HCT116 (cell line): ENCODE measurements around the gene WDHD1. TPM values are rescaled to one million over a fixed set of nuclear protein-coding genes. Genes with fewer than 3 reads are reported as not detected.
A peak's percentile ranks its signal among the peaks of the same experiment; 100 is the strongest.

Source experiments
- ATAC-seq: fragments of 200-7000 bp; cut with Tn5 transposase; 2 replicates; pipeline ENCODE4 v1.9.1; 2020; ENCODE audit warnings: mild to moderate bottlenecking, moderate library complexity
- BruUV-seq: library from RNA; stranded (reverse); fragments of 400-500 nt; replicated peaks from 2 replicates; lab custom pipeline; 2021; lab: Mats Ljungman, UMichigan
- CTCF ChIA-PET: fragments of 300-600 bp; sonication (Branson Sonifier 250); formaldehyde crosslinking; loops from one replicate; lab custom pipeline; 2021; ENCODE audit warnings: antibody characterized with exemption; lab: Charles Lee
- POLR2A ChIA-PET: fragments of 300-600, 350-600 bp; sonication (Branson Sonifier 250); formaldehyde crosslinking; loops from one replicate; lab custom pipeline; 2021; ENCODE audit warnings: antibody characterized with exemption; lab: Charles Lee
- RAD21 ChIA-PET, 2 experiments: fragments of 300-600 bp; sonication (Branson Sonifier 250); formaldehyde crosslinking; loops; one replicate each; lab custom pipeline; 2023; ENCODE audit warnings: low total read pairs in 2 of 2; ENCODE audit not compliant: uncharacterized antibody in 2 of 2, unreplicated experiment in 2 of 2, low non-redundant PET in 1 of 2; lab: Charles Lee
- DNase-seq: peaks from one replicate; pipeline ENCODE4 v3.0.0-alpha.2; 2010; ENCODE audit warnings: low read depth, low spot score
- H2AFZ ChIP-seq: fragments of 200-600 bp; shearing (Covaris generic), sonication (generic); 2 replicates; pipeline ENCODE4 v1.6.1; 2017; ENCODE audit warnings: low read depth, mixed run types, mixed read lengths, antibody characterized with exemption, low read length; ENCODE audit not compliant: poor library complexity, severe bottlenecking
- H3K27ac ChIP-seq: 2 replicates; pipeline ENCODE4 v1.5.1; 2012; ENCODE audit warnings: low read depth, low read length
- H3K27me3 ChIP-seq: fragments of 200-600 bp; sonication (generic); 2 replicates; pipeline ENCODE4 v1.6.1; 2016; ENCODE audit warnings: mixed run types, low read length, mixed read lengths; ENCODE audit not compliant: insufficient read depth
- H3K36me3 ChIP-seq, 2 experiments: fragments of 200-500 bp in 1 of 2; fragments of 200-600 bp in 1 of 2; sonication (Bioruptor generic) in 1 of 2; sonication (generic) in 1 of 2; 2 replicates each; pipeline versions ENCODE4 v1.5.1 to v1.6.1; 2014 to 2016; ENCODE audit warnings: low read length in 2 of 2, inconsistent platforms in 1 of 2, mixed read lengths in 1 of 2, mixed run types in 1 of 2; ENCODE audit not compliant: insufficient read depth in 2 of 2, control insufficient read depth in 1 of 2
- H3K4me1 ChIP-seq, 2 experiments: fragments of 200-600 bp in 1 of 2; sonication (generic) in 1 of 2; 2 replicates each; pipeline versions ENCODE4 v1.5.1 to v1.6.1; 2012 to 2017; ENCODE audit warnings: low read length in 2 of 2, inconsistent platforms in 1 of 2, mild to moderate bottlenecking in 1 of 2, mixed read lengths in 1 of 2, mixed run types in 1 of 2, moderate library complexity in 1 of 2; ENCODE audit not compliant: insufficient read depth in 2 of 2, control insufficient read depth in 1 of 2
- H3K4me2 ChIP-seq: fragments of 200-600 bp; sonication (generic); 2 replicates; pipeline ENCODE4 v1.6.1; 2017; ENCODE audit warnings: mixed run types, low read length, mixed read lengths
- H3K4me3 ChIP-seq, 2 experiments: fragments of 200-600 bp in 1 of 2; sonication (generic) in 1 of 2; replicated peaks in 1 of 2; 2 replicates each; pipeline ENCODE4 v1.5.1; 2011 to 2016; ENCODE audit warnings: low read length in 2 of 2, control low read depth in 1 of 2, low read depth in 1 of 2, mild to moderate bottlenecking in 1 of 2, mixed read lengths in 1 of 2, mixed run types in 1 of 2
- H3K79me2 ChIP-seq: fragments of 200-600 bp; sonication (generic); 2 replicates; pipeline ENCODE4 v1.6.1; 2017; ENCODE audit warnings: mild to moderate bottlenecking, mixed run types, low read length, moderate library complexity, mixed read lengths; ENCODE audit not compliant: insufficient read depth
- H3K9ac ChIP-seq: fragments of 200-600 bp; sonication (generic); 2 replicates; pipeline ENCODE4 v1.6.1; 2016; ENCODE audit warnings: low read length, mixed read lengths
- H3K9me2 ChIP-seq: fragments of 200-600 bp; sonication (generic), shearing (Covaris generic); 2 replicates; pipeline ENCODE4 v1.6.1; 2017; ENCODE audit warnings: mixed run types, mild to moderate bottlenecking, moderate library complexity; ENCODE audit not compliant: insufficient read depth
- H3K9me3 ChIP-seq, 2 experiments: fragments of 200-500 bp in 1 of 2; fragments of 200-600 bp in 1 of 2; sonication (Bioruptor generic) in 1 of 2; sonication (generic) in 1 of 2; 2 replicates each; pipeline ENCODE4 v1.6.1; 2014 to 2017; ENCODE audit warnings: low read length in 2 of 2, mixed read lengths in 2 of 2, inconsistent platforms in 1 of 2, low read depth in 1 of 2, mild to moderate bottlenecking in 1 of 2, mixed run types in 1 of 2, moderate library complexity in 1 of 2; ENCODE audit not compliant: control insufficient read depth in 1 of 2, insufficient read depth in 1 of 2
- H4K20me1 ChIP-seq: fragments of 200-600 bp; sonication (generic), shearing (Covaris generic); 2 replicates; pipeline ENCODE4 v1.6.1; 2017; ENCODE audit warnings: mixed run types, mild to moderate bottlenecking, moderate library complexity; ENCODE audit not compliant: insufficient read depth
- EGR1 ChIP-seq: IDR thresholded peaks from 2 replicates; pipeline ENCODE4 v1.6.1; 2012; ENCODE audit warnings: low read depth
- JUND ChIP-seq: IDR thresholded peaks from 2 replicates; pipeline ENCODE4 v1.6.1; 2012
- REST ChIP-seq: IDR thresholded peaks from 2 replicates; pipeline ENCODE4 v1.6.1; 2012; ENCODE audit warnings: low read depth
- SIN3A ChIP-seq: IDR thresholded peaks from 2 replicates; pipeline ENCODE4 v1.6.1; 2012; ENCODE audit warnings: low read depth
- TCF7L2 ChIP-seq: IDR thresholded peaks from 2 replicates; pipeline ENCODE4 v1.7.0; 2011; ENCODE audit warnings: borderline replicate concordance, inconsistent platforms; ENCODE audit not compliant: insufficient read depth, insufficient read length; ENCODE audit errors: extremely low read depth
- ZNF274 ChIP-seq: fragments of 200-500 bp; sonication (Bioruptor generic); IDR thresholded peaks from 2 replicates; pipeline ENCODE4 v1.6.1; 2014; ENCODE audit warnings: mild to moderate bottlenecking, low read depth, low read length, inconsistent platforms
- intact Hi-C: fragments of 100-400 bp; cut with micrococcal nuclease; formaldehyde crosslinking; loops from 2 replicates; pipeline ENCODE4 v1.10.0; 2022
- total RNA-seq: library from RNA; stranded (reverse); gene quantifications from one replicate; pipeline ENCODE4 v1.2.1, GENCODE V29; 2021; ENCODE audit not compliant: unreplicated experiment

The WDHD1 gene
- total RNA-seq, 1 experiment from 2014 or later = 44.3 TPM

- H4K20me1 ChIP-seq = 0 out of 2 replicates have a peak, but pooled peaks cover 4% of the 10 kb centered on the region
- H3K79me2 ChIP-seq = 0 out of 2 replicates have a peak, but pooled peaks cover 4% of the 10 kb centered on the region
- no TSS peak for BruUV-seq
- DNase-seq (no peak), ATAC-seq (peak; percentile 21; the same call in 1 of the 2 replicates)
- no peak overlapping the region for H3K9ac ChIP-seq
- H3K9me3 ChIP-seq = no peaks in the 10 kb centered on the region
- H3K9me2 ChIP-seq = no peaks in the 10 kb centered on the region
- CTCF ChIA-PET = no interaction called here
- TF ChIP-seq ZNF274 = no peak
- TF ChIP-seq REST = no peak
- no peak for TF ChIP-seq SIN3A
- no peak for TF ChIP-seq TCF7L2
- peak; percentile 41; the same call in 1 of the 2 replicates for TF ChIP-seq JUND
- TF ChIP-seq EGR1 = no peak
- H3K4me3 ChIP-seq = no peak overlapping the region
- peak overlapping the region; percentile 18; the same call in 1 of the 2 replicates for H3K4me2 ChIP-seq
- POLR2A ChIA-PET = interaction anchor here (0.6 kb wide), 1 partner anchor 774 kb away, joined by 5 read pairs; no protein-coding TSS in a partner anchor
- no peaks in the 10 kb centered on the region for H3K27me3 ChIP-seq
- no peak overlapping the region for H3K27ac ChIP-seq
- RAD21 ChIA-PET = no interaction called here
- peaks cover 0 to 2% of the 10 kb centered on the region in 2 experiments; a peak in 1 of 4 replicates for H3K36me3 ChIP-seq
- intact Hi-C loops = no loop called here
- H2AFZ ChIP-seq = no peak overlapping the region
- peaks cover 6 to 32% of the 10 kb centered on the region in 2 experiments; a peak in 2 of 4 replicates for H3K4me1 ChIP-seq
These were observed 44.1 kb upstream of the WDHD1 start for GRCh38 chr14:55070981-55071411.
